Liver (tissue), 3 donors: Measurements from ENCODE around the gene NF2.

Experiments used
- CTCF ChIP-seq: fragments of 150-350 bp; IDR thresholded peaks from 2 replicates; pipeline ENCODE4 v1.5.1; 2017; ENCODE audit warnings: improper control_type of control experiment, low read depth, low read length; ENCODE audit not compliant: missing input control
- EGR1 ChIP-seq, 2 donors: IDR thresholded peaks; 2 replicates each; pipeline ENCODE4 v1.6.1; 2016 to 2018; ENCODE audit warnings: antibody characterized with exemption in 2 of 2, low read depth in 2 of 2
- FOXA1 ChIP-seq: IDR thresholded peaks from 2 replicates; pipeline ENCODE4 v1.6.1; 2016; ENCODE audit warnings: antibody characterized with exemption
- GABPA ChIP-seq, 2 donors: IDR thresholded peaks in 1 of 2; conservative IDR thresholded peaks in 1 of 2; 2 replicates each; pipeline ENCODE4 v1.6.1; 2016; ENCODE audit warnings: antibody characterized with exemption in 2 of 2, mild to moderate bottlenecking in 1 of 2, moderate library complexity in 1 of 2
- HNF4A ChIP-seq, 2 donors: conservative IDR thresholded peaks; 2 replicates each; pipeline ENCODE4 v1.6.1; 2016; ENCODE audit warnings: antibody characterized with exemption in 2 of 2, mild to moderate bottlenecking in 2 of 2
- HNF4G ChIP-seq: IDR thresholded peaks from 2 replicates; pipeline ENCODE4 v1.6.1; 2016; ENCODE audit warnings: antibody characterized with exemption
- RAD21 ChIP-seq, 2 donors: IDR thresholded peaks; 2 replicates each; pipeline ENCODE4 v1.6.1; 2016; ENCODE audit warnings: antibody characterized with exemption in 2 of 2, mild to moderate bottlenecking in 2 of 2
- RXRA ChIP-seq, 2 donors: IDR thresholded peaks; 2 replicates each; pipeline ENCODE4 v1.6.1; 2017 to 2018; ENCODE audit warnings: antibody characterized with exemption in 2 of 2, mild to moderate bottlenecking in 1 of 2
- TAF1 ChIP-seq: conservative IDR thresholded peaks from 2 replicates; pipeline ENCODE4 v1.6.1; 2016; ENCODE audit warnings: antibody characterized with exemption, mild to moderate bottlenecking
- YY1 ChIP-seq: IDR thresholded peaks from 2 replicates; pipeline ENCODE4 v1.6.1; 2016; ENCODE audit warnings: antibody characterized with exemption, mild to moderate bottlenecking
- TF ChIP-seq, protein P1 (sequence below): IDR thresholded peaks from 2 replicates; pipeline ENCODE4 v1.6.1; 2016; ENCODE audit warnings: antibody characterized with exemption
- TF ChIP-seq, protein P2 (sequence below): IDR thresholded peaks from 2 replicates; pipeline ENCODE4 v1.6.1; 2016; ENCODE audit warnings: antibody characterized with exemption
- TF ChIP-seq, protein P3 (sequence below): IDR thresholded peaks from 2 replicates; pipeline ENCODE4 v1.6.1; 2016; ENCODE audit warnings: antibody characterized with exemption
- TF ChIP-seq, protein P4 (sequence below): IDR thresholded peaks from 2 replicates; pipeline ENCODE4 v1.6.1; 2016; ENCODE audit warnings: antibody characterized with exemption, mild to moderate bottlenecking
- donor health status: healthy.
- donor health status: healthy.

DNA sequence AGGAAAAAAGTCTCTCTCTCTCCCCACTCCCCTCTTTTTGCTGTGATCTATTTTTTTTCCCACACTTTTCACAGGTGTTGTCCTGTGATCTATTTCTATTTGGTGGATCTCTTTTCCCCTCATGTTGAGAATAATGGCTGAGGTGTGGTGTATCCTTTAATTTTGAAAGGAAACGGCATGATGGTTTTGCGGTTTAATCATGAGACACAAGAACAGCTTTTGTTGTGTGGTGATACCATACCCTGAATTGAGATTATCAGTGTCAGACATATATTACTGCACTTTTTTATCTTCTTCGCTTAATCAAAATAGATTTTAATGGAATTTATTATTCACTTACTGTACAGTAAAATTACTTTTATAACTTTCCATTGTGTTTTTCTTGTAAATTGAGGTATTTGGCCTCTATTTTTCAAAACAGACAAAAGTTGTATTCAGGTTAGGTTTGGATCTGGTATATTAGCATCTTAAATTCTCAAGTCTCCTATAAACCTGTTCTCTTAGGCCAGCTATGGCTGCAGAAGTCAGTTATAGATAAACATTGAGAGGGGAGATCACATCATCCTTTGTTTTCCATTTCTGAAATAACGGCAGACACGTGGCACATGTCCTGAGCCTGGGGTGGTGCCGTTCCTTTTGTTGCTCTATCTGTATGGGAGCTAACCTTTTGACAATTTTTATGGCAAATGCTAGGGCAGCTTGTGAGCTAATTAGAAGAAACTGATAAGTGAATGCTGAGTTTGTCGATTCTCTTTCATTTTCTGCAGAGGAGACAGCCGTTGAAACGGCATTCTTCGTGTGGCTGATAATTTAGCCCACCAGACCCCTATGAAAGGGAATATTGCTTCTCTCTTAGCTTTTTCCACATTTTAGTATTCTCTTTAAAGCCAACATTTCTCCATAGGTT is 25.8 kb downstream of the NF2 start:
- TF ChIP-seq CTCF (no peak), YY1 (no peak), RXRA (IDR thresholded peaks at IDR 0.05) (no peak), FOXA1 (no peak), HNF4A (conservative IDR thresholded peaks at IDR 0.05) (no peak), TAF1 (no peak), GABPA (IDR thresholded peaks at IDR 0.05 in 1 of 2, conservative IDR thresholded peaks at IDR 0.05 in 1 of 2) (no peak), EGR1 (IDR thresholded peaks at IDR 0.05; ENCODE audit: low read depth in 2 of 2) (no peak), RAD21 (IDR thresholded peaks at IDR 0.05) (no peak), HNF4G (no peak)
- TF ChIP-seq, protein P1, sequence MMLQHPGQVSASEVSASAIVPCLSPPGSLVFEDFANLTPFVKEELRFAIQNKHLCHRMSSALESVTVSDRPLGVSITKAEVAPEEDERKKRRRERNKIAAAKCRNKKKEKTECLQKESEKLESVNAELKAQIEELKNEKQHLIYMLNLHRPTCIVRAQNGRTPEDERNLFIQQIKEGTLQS: no peak
- TF ChIP-seq, protein P2, sequence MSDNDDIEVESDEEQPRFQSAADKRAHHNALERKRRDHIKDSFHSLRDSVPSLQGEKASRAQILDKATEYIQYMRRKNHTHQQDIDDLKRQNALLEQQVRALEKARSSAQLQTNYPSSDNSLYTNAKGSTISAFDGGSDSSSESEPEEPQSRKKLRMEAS: no peak
- TF ChIP-seq, protein P3, sequence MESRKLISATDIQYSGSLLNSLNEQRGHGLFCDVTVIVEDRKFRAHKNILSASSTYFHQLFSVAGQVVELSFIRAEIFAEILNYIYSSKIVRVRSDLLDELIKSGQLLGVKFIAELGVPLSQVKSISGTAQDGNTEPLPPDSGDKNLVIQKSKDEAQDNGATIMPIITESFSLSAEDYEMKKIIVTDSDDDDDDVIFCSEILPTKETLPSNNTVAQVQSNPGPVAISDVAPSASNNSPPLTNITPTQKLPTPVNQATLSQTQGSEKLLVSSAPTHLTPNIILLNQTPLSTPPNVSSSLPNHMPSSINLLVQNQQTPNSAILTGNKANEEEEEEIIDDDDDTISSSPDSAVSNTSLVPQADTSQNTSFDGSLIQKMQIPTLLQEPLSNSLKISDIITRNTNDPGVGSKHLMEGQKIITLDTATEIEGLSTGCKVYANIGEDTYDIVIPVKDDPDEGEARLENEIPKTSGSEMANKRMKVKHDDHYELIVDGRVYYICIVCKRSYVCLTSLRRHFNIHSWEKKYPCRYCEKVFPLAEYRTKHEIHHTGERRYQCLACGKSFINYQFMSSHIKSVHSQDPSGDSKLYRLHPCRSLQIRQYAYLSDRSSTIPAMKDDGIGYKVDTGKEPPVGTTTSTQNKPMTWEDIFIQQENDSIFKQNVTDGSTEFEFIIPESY: no peak
- TF ChIP-seq, protein P4, sequence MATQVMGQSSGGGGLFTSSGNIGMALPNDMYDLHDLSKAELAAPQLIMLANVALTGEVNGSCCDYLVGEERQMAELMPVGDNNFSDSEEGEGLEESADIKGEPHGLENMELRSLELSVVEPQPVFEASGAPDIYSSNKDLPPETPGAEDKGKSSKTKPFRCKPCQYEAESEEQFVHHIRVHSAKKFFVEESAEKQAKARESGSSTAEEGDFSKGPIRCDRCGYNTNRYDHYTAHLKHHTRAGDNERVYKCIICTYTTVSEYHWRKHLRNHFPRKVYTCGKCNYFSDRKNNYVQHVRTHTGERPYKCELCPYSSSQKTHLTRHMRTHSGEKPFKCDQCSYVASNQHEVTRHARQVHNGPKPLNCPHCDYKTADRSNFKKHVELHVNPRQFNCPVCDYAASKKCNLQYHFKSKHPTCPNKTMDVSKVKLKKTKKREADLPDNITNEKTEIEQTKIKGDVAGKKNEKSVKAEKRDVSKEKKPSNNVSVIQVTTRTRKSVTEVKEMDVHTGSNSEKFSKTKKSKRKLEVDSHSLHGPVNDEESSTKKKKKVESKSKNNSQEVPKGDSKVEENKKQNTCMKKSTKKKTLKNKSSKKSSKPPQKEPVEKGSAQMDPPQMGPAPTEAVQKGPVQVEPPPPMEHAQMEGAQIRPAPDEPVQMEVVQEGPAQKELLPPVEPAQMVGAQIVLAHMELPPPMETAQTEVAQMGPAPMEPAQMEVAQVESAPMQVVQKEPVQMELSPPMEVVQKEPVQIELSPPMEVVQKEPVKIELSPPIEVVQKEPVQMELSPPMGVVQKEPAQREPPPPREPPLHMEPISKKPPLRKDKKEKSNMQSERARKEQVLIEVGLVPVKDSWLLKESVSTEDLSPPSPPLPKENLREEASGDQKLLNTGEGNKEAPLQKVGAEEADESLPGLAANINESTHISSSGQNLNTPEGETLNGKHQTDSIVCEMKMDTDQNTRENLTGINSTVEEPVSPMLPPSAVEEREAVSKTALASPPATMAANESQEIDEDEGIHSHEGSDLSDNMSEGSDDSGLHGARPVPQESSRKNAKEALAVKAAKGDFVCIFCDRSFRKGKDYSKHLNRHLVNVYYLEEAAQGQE: no peak
